Neutrophil (primary cell): ENCODE data around the gene MDM2.

Experiments
- H3K27ac ChIP-seq: fragments of 200-600 bp; sonication (generic); 2 replicates; pipeline ENCODE4 v1.5.1; 2016; ENCODE audit warnings: mild to moderate bottlenecking, moderate library complexity
- H3K27me3 ChIP-seq: fragments of 200-600 bp; sonication (generic); 2 replicates; pipeline ENCODE4 v1.6.0; 2016; ENCODE audit warnings: mild to moderate bottlenecking
- H3K36me3 ChIP-seq: fragments of 200-600 bp; sonication (generic); 2 replicates; pipeline ENCODE4 v1.5.1; 2017
- H3K4me1 ChIP-seq, 2 experiments: fragments of 200-600 bp in 1 of 2; sonication (generic) in 1 of 2; 1 replicate in 1 of 2; 2 replicates in 1 of 2; pipeline versions ENCODE4 v1.5.1 to v1.6.1; 2013 to 2016; ENCODE audit warnings: low read depth in 1 of 2, low read length in 1 of 2, mild to moderate bottlenecking in 1 of 2, moderate library complexity in 1 of 2; ENCODE audit not compliant: control insufficient read depth in 1 of 2, insufficient read depth in 1 of 2
- H3K4me3 ChIP-seq, 2 experiments: fragments of 200-600 bp in 1 of 2; sonication (generic) in 1 of 2; 1 replicate in 1 of 2; 2 replicates in 1 of 2; pipeline ENCODE4 v1.5.1; 2013 to 2016; ENCODE audit warnings: low read depth in 1 of 2, low read length in 1 of 2, mild to moderate bottlenecking in 1 of 2, moderate library complexity in 1 of 2
- H3K9me3 ChIP-seq: fragments of 200-600 bp; sonication (generic); 2 replicates; pipeline ENCODE4 v1.5.1; 2016
- CTCF ChIP-seq: fragments of 200-600 bp; sonication (generic); IDR thresholded peaks from 2 replicates; pipeline ENCODE4 v1.5.1; 2016; ENCODE audit warnings: antibody characterized with exemption

The MDM2 gene

GRCh38 chr12:68850390-68850789 is 42.4 kb downstream of the MDM2 start:
- Histone ChIP-seq H3K4me3 (no peak overlapping the region), H3K27me3 (no peaks in the 10 kb centered on the region), H3K27ac (no peak overlapping the region), H3K9me3 (no peaks in the 10 kb centered on the region), H3K4me1 (no peaks in the 10 kb centered on the region), H3K36me3 (peaks cover 8% of the 10 kb centered on the region)
- no peak for TF ChIP-seq CTCF

- no peak for TF ChIP-seq CTCF
- Histone ChIP-seq H3K27me3 (no peaks in the 10 kb centered on the region), H3K4me3 (no peak overlapping the region), H3K9me3 (no peaks in the 10 kb centered on the region), H3K4me1 (no peaks in the 10 kb centered on the region), H3K27ac (no peak overlapping the region), H3K36me3 (peaks cover 9% of the 10 kb centered on the region)
These were observed 43.8 kb downstream of the MDM2 start for GRCh38 chr12:68851592-68852306.

GRCh38 chr12:68853396-68854077 is 45.6 kb downstream of the MDM2 start:
- no peaks in the 10 kb centered on the region for H3K4me1 ChIP-seq
- no peak overlapping the region for H3K27ac ChIP-seq
- no peak for TF ChIP-seq CTCF
- no peaks in the 10 kb centered on the region for H3K9me3 ChIP-seq
- peaks cover 10% of the 10 kb centered on the region for H3K36me3 ChIP-seq
- H3K4me3 ChIP-seq = no peak overlapping the region
- H3K27me3 ChIP-seq = no peaks in the 10 kb centered on the region

- TF ChIP-seq CTCF = no peak
- Histone ChIP-seq H3K27me3 (no peaks in the 10 kb centered on the region), H3K36me3 (peaks cover 10% of the 10 kb centered on the region)
These were observed 46.1 kb downstream of the MDM2 start for GRCh38 chr12:68854078-68854468.

GRCh38 chr12:68854554-68854953 is 46.6 kb downstream of the MDM2 start:
- Histone ChIP-seq H3K4me1 (no peaks in the 10 kb centered on the region), H3K4me3 (no peak overlapping the region), H3K27ac (no peak overlapping the region), H3K9me3 (no peaks in the 10 kb centered on the region), H3K27me3 (no peaks in the 10 kb centered on the region), H3K36me3 (peaks cover 10% of the 10 kb centered on the region)
- TF ChIP-seq CTCF = no peak

More at GRCh38 chr12:68854078-68854468, 46.1 kb downstream of the MDM2 start:
- no peak overlapping the region for H3K27ac ChIP-seq
- no peak overlapping the region for H3K4me3 ChIP-seq
- H3K4me1 ChIP-seq = no peaks in the 10 kb centered on the region
- no peaks in the 10 kb centered on the region for H3K9me3 ChIP-seq
